DOHH2 (cell line): ENCODE results near the gene OSBPL2.

Experiments used
- H3F3A ChIP-seq: fragments of 200-600 bp; sonication (generic), shearing (Covaris generic); 2 replicates; pipeline ENCODE4 v1.6.0; 2016; ENCODE audit warnings: antibody characterized with exemption, mild to moderate bottlenecking; ENCODE audit not compliant: control insufficient read depth, insufficient read depth
- H3K27ac ChIP-seq: fragments of 200-600 bp; sonication (generic); 2 replicates; pipeline ENCODE4 v1.5.1; 2014; ENCODE audit warnings: low read depth, mild to moderate bottlenecking, low read length, moderate library complexity
- H3K27me3 ChIP-seq: fragments of 200-600 bp; sonication (generic); 2 replicates; pipeline ENCODE4 v1.6.1; 2014; ENCODE audit warnings: mild to moderate bottlenecking, low read length, mixed read lengths; ENCODE audit not compliant: control insufficient read depth
- H3K36me3 ChIP-seq: fragments of 200-600 bp; sonication (generic); 2 replicates; pipeline ENCODE4 v1.6.1; 2014; ENCODE audit warnings: mild to moderate bottlenecking, low read length, moderate library complexity, mixed read lengths; ENCODE audit not compliant: control insufficient read depth
- H3K4me1 ChIP-seq: fragments of 200-600 bp; sonication (generic); 2 replicates; pipeline ENCODE4 v1.6.1; 2014; ENCODE audit warnings: mild to moderate bottlenecking, low read length, mixed read lengths; ENCODE audit not compliant: control insufficient read depth
- H3K4me2 ChIP-seq: fragments of 200-600 bp; sonication (generic); 2 replicates; pipeline ENCODE4 v1.6.0; 2014; ENCODE audit warnings: mild to moderate bottlenecking, low read length, moderate library complexity
- H3K4me3 ChIP-seq: fragments of 200-600 bp; sonication (generic); 2 replicates; pipeline ENCODE4 v1.5.1; 2014; ENCODE audit warnings: mild to moderate bottlenecking, low read length, mixed read lengths
- H3K79me2 ChIP-seq: fragments of 200-600 bp; sonication (generic); 2 replicates; pipeline ENCODE4 v1.6.1; 2014; ENCODE audit warnings: mild to moderate bottlenecking, low read length, mixed read lengths; ENCODE audit not compliant: control insufficient read depth
- H3K9me2 ChIP-seq: fragments of 200-600 bp; sonication (generic); replicated peaks from 2 replicates; pipeline ENCODE4 v1.6.1; 2014; ENCODE audit warnings: mild to moderate bottlenecking, low read length, mixed read lengths; ENCODE audit not compliant: control insufficient read depth
- H3K9me3 ChIP-seq: fragments of 200-600 bp; sonication (generic); 2 replicates; pipeline ENCODE4 v1.6.1; 2014; ENCODE audit warnings: antibody characterized with exemption, low read length, mixed read lengths; ENCODE audit not compliant: control insufficient read depth, insufficient read depth
- H4K20me1 ChIP-seq: fragments of 200-600 bp; sonication (generic); 2 replicates; pipeline ENCODE4 v1.6.0; 2014; ENCODE audit warnings: low read depth, mild to moderate bottlenecking, antibody characterized with exemption, low read length, moderate library complexity; ENCODE audit not compliant: control insufficient read depth, insufficient read depth
- EZH2phosphoT487 ChIP-seq: fragments of 200-600 bp; sonication (generic); IDR thresholded peaks from 2 replicates; pipeline ENCODE4 v1.6.1; 2017; ENCODE audit warnings: borderline replicate concordance, mild to moderate bottlenecking, antibody characterized with exemption, low read length, moderate library complexity, mixed read lengths
- TF ChIP-seq, protein P1 (sequence below): fragments of 200-600 bp; sonication (generic); IDR thresholded peaks from one replicate; pipeline ENCODE4 v1.5.1; 2014; ENCODE audit warnings: antibody characterized with exemption, mild to moderate bottlenecking, low read depth, low read length; ENCODE audit not compliant: poor library complexity, severe bottlenecking

Gene OSBPL2

DNA sequence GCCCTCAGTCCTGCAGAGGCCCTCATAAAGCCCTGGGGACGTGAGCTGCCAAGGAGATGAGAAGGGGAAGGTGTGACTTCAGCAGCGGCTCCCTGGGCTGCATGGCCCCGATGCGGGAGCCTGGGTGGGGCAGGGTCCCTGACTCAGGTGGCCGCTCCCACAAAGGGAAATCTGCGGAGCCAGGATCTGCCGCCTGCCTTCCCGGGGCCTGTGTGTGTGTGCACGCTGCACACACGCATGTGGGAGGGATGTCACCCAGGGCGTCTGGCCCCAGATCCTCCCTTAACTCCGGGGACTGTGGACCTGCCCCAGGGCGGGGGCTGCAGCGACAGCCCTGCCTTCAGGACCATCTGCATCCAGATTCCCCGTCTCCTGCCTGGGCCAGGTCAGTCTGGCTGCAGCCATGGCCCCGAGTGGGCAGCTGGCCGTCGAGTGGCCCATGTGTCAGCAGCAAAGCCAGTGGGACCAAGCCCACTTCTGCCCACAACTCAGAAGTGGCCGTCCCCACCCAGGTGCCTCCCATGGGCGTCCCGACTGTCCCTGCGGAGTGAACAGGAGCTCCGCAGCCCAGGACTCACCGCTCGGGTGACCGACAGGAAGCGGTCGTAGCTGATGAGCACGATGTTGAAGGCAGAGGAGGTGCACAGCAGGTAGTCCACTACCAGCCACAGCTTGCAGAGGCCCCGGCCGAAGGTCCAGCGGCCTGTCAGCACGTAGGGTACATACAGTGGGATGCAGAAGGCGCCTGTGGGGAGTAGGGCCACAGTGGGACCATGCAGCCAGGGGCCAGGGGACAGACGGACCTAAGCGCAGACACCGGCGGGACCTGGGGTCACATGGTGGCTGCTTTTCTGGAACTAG is 20.2 kb upstream of the OSBPL2 start:
- TF ChIP-seq EZH2phosphoT487 = no peak
- TF ChIP-seq, protein P1, sequence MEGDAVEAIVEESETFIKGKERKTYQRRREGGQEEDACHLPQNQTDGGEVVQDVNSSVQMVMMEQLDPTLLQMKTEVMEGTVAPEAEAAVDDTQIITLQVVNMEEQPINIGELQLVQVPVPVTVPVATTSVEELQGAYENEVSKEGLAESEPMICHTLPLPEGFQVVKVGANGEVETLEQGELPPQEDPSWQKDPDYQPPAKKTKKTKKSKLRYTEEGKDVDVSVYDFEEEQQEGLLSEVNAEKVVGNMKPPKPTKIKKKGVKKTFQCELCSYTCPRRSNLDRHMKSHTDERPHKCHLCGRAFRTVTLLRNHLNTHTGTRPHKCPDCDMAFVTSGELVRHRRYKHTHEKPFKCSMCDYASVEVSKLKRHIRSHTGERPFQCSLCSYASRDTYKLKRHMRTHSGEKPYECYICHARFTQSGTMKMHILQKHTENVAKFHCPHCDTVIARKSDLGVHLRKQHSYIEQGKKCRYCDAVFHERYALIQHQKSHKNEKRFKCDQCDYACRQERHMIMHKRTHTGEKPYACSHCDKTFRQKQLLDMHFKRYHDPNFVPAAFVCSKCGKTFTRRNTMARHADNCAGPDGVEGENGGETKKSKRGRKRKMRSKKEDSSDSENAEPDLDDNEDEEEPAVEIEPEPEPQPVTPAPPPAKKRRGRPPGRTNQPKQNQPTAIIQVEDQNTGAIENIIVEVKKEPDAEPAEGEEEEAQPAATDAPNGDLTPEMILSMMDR = no peak
- Histone ChIP-seq H3K9me3 (no peaks in the 10 kb centered on the region), H3F3A (no peaks in the 10 kb centered on the region), H3K27ac (no peak overlapping the region), H3K4me3 (no peak overlapping the region; the same call in 1 of the 2 replicates), H3K79me2 (no peaks in the 10 kb centered on the region), H3K4me2 (peak overlapping the region; percentile 17), H3K9me2 (no peaks in the 10 kb centered on the region), H3K4me1 (peaks cover 54% of the 10 kb centered on the region), H3K27me3 (peaks cover 45% of the 10 kb centered on the region), H4K20me1 (peaks cover 13% of the 10 kb centered on the region; the same call in 1 of the 2 replicates), H3K36me3 (no peaks in the 10 kb centered on the region)

GRCh38 chr20:62219101-62219991 is 19.0 kb upstream of the OSBPL2 start:
- Histone ChIP-seq H3K9me3 (no peaks in the 10 kb centered on the region), H3K27me3 (peaks cover 42% of the 10 kb centered on the region), H3K4me1 (peaks cover 51% of the 10 kb centered on the region), H3K27ac (no peak overlapping the region), H3K9me2 (no peaks in the 10 kb centered on the region), H3F3A (no peaks in the 10 kb centered on the region), H3K36me3 (no peaks in the 10 kb centered on the region), H3K4me3 (peak overlapping the region; percentile 21; the same call in 1 of the 2 replicates), H3K79me2 (no peaks in the 10 kb centered on the region), H4K20me1 (peaks cover 13% of the 10 kb centered on the region; the same call in 1 of the 2 replicates), H3K4me2 (peak overlapping the region; percentile 47; the same call in 1 of the 2 replicates)
- TF ChIP-seq EZH2phosphoT487 = no peak
- TF ChIP-seq, protein P1 = no peak

GRCh38 chr20:62219992-62220665 is 18.2 kb upstream of the OSBPL2 start, which contains the start of gene HRH3:
Gene HRH3, minus strand, starts transcription at chr20:62220278. Its CDS starts 308 bp downstream, at chr20:62219970.
- Histone ChIP-seq H3F3A (no peaks in the 10 kb centered on the region), H3K27ac (no peak within 1 kb of the TSS), H3K79me2 (no peaks in the 10 kb centered on the region), H3K27me3 (peaks cover 39% of the 10 kb centered on the region), H3K9me3 (no peaks in the 10 kb centered on the region), H4K20me1 (peaks cover 13% of the 10 kb centered on the region; the same call in 1 of the 2 replicates), H3K9me2 (no peaks in the 10 kb centered on the region), H3K4me3 (peak within 1 kb of the TSS; percentile 21; the same call in 1 of the 2 replicates), H3K36me3 (no peaks in the 10 kb centered on the region), H3K4me1 (peaks cover 48% of the 10 kb centered on the region), H3K4me2 (peak within 1 kb of the TSS; percentile 47; the same call in 1 of the 2 replicates)
- TF ChIP-seq EZH2phosphoT487 = no peak
- TF ChIP-seq, protein P1 = no peak
